ENCODE measurements around the gene ABCA13.

DNA sequence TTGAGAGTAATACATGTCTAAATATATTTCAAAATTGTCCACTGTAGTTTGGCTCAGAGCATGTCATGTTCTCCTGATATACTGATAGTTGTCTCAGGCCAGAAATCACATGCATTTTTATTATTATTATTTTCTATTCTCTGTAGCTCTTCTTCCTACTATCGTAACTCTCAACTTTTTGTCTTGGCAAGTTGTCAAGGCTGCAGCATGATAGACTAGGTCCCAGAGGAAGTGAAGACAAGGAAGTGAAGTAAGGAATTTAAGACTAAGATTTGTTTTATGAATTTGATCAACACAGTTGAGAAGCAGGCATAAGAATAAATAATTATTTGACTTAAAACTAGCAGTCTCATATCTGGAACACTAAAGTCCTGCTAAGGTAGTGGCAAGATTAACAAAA is 369.5 kb downstream of the ABCA13 start:
- TF ChIP-seq, protein P1, sequence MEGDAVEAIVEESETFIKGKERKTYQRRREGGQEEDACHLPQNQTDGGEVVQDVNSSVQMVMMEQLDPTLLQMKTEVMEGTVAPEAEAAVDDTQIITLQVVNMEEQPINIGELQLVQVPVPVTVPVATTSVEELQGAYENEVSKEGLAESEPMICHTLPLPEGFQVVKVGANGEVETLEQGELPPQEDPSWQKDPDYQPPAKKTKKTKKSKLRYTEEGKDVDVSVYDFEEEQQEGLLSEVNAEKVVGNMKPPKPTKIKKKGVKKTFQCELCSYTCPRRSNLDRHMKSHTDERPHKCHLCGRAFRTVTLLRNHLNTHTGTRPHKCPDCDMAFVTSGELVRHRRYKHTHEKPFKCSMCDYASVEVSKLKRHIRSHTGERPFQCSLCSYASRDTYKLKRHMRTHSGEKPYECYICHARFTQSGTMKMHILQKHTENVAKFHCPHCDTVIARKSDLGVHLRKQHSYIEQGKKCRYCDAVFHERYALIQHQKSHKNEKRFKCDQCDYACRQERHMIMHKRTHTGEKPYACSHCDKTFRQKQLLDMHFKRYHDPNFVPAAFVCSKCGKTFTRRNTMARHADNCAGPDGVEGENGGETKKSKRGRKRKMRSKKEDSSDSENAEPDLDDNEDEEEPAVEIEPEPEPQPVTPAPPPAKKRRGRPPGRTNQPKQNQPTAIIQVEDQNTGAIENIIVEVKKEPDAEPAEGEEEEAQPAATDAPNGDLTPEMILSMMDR (conservative IDR thresholded peaks at IDR 0.05; ENCODE audit: low read depth, low read length): no peak
- TF ChIP-seq EZH2phosphoT487 (IDR thresholded peaks at IDR 0.05; ENCODE audit: borderline replicate concordance, low read length): no peak

Measured in PC-3 (cell line).